ENCODE data around the gene DENND6A. TPM values are rescaled to one million over a fixed set of nuclear protein-coding genes. Genes with fewer than 3 reads are reported as not detected.

Gene DENND6A
- total and polyA plus RNA-seq, 2 of the 8 experiments (the other 6 are each of a cell fraction or from before 2014, with no cell fraction given): 7.8 to 14.8 TPM

- POLR2A ChIA-PET (ENCODE audit: partially characterized antibody): no interaction called here
- no peak overlapping the region for H4K91ac ChIP-seq (replicated peaks; ENCODE audit: insufficient read length, low read length)
- no peaks in the 10 kb centered on the region for H3K23me2 ChIP-seq (ENCODE audit: low read depth, low read length)
- DNase-seq (ENCODE audit: low read depth in 1 of 2, low spot score in 2 of 2): no peak
- H3K79me2 ChIP-seq (ENCODE audit: control insufficient read depth in 1 of 2, insufficient read depth in 2 of 2, low read length in 2 of 2): no peaks in the 10 kb centered on the region
- no peak overlapping the region for H3K9ac ChIP-seq (replicated peaks in 1 of 4; ENCODE audit: extremely low read depth in 1 of 4, low read depth in 3 of 4, low read length in 3 of 4)
- no peak overlapping the region for H2BK120ac ChIP-seq (replicated peaks; ENCODE audit: low read depth, low read length)
- 88% methylated on average over 2 of the region's 2 CpGs; no CpG with 5 or more reads in 1 of the 2 experiments for WGBS, 2 experiments (ENCODE audit: extremely low coverage in 1 of 2, insufficient coverage in 1 of 2, insufficient read length in 1 of 2, insufficient replicate concordance in 2 of 2, low coverage in 1 of 2, low lambda C conversion rate in 2 of 2, missing lambda C conversion rate in 1 of 2)
- H3K36me3 ChIP-seq (ENCODE audit: control insufficient read depth in 2 of 4, insufficient read depth in 4 of 4, low read length in 3 of 4): no peaks in the 10 kb centered on the region
- no peak overlapping the region for H3K4me2 ChIP-seq (ENCODE audit: insufficient read depth in 1 of 2, low read depth in 2 of 2, low read length in 2 of 2)
- no peak overlapping the region for H4K5ac ChIP-seq (ENCODE audit: insufficient read length, low read depth, low read length)
- H2AK5ac ChIP-seq (ENCODE audit: low read depth, low read length): no peak overlapping the region
- no peak overlapping the region for H3K14ac ChIP-seq (ENCODE audit: insufficient read length)
- H3K4ac ChIP-seq (replicated peaks; ENCODE audit: insufficient read length, low read depth, low read length): no peak overlapping the region
- no peaks in the 10 kb centered on the region for H3K79me1 ChIP-seq (ENCODE audit: low read depth, low read length)
- no peak overlapping the region for H2AFZ ChIP-seq (ENCODE audit: low read length)
- H3K27ac ChIP-seq (ENCODE audit: low read depth, low read length): no peak overlapping the region
- no peaks in the 10 kb centered on the region for H3K9me3 ChIP-seq (ENCODE audit: insufficient read depth in 2 of 2, low read depth in 1 of 2, low read length in 1 of 2)
- H2BK15ac ChIP-seq (ENCODE audit: low read length): no peak overlapping the region
- no peak overlapping the region for H4K8ac ChIP-seq (ENCODE audit: extremely low read depth, insufficient read depth, low read length)
- H3K4me3 ChIP-seq (ENCODE audit: extremely low read depth in 1 of 4, insufficient read depth in 2 of 4, low read depth in 3 of 4, low read length in 4 of 4): no peak overlapping the region
- no peak for FAIRE-seq
- no peak overlapping the region for H2BK20ac ChIP-seq (ENCODE audit: low read length)
- no peak overlapping the region for H2BK12ac ChIP-seq (ENCODE audit: low read depth, low read length)
- no peak overlapping the region for H2BK5ac ChIP-seq (ENCODE audit: low read depth, low read length)
- no peak overlapping the region for H3K18ac ChIP-seq (ENCODE audit: extremely low read depth, low read length)
- no peaks in the 10 kb centered on the region for H3K4me1 ChIP-seq (replicated peaks in 1 of 4; ENCODE audit: control insufficient read depth in 3 of 4, insufficient read depth in 4 of 4, low read length in 3 of 4)
- H3K56ac ChIP-seq (replicated peaks; ENCODE audit: insufficient read length, low read depth, low read length): no peak overlapping the region
- TF ChIP-seq TBP (IDR thresholded peaks at IDR 0.05; ENCODE audit: low read depth, low read length): no peak
- TF ChIP-seq HDAC2 (IDR thresholded peaks at IDR 0.05; ENCODE audit: borderline replicate concordance in 1 of 2, low read depth in 2 of 2, low read length in 2 of 2): no peak
- no peaks in the 10 kb centered on the region for H4K20me1 ChIP-seq (replicated peaks in 1 of 2; ENCODE audit: control insufficient read depth in 1 of 2, insufficient read depth in 2 of 2, low read length in 2 of 2)
- H3K23ac ChIP-seq (ENCODE audit: insufficient read length): no peak overlapping the region
- no peaks in the 10 kb centered on the region for H3K27me3 ChIP-seq (replicated peaks in 1 of 4; ENCODE audit: control insufficient read depth in 3 of 4, extremely low read depth in 1 of 4, insufficient read depth in 3 of 4, low read length in 3 of 4)
- CTCF ChIA-PET (ENCODE audit: partially characterized antibody): no interaction called here
These were observed 6.7 kb upstream of the DENND6A start for GRCh38 chr3:57699591-57699990.
